HFF-Myc (cell line): ENCODE measurements around the gene ITPRIPL2.
A peak's percentile ranks its signal among the peaks of the same experiment; 100 is the strongest.

Experiments used
- DNase-seq: peaks from one replicate; pipeline ENCODE4 v3.0.0-alpha.2; 2011; ENCODE audit warnings: low read depth; ENCODE audit errors: extremely low read depth
- H3K4me3 ChIP-seq: replicated peaks from 2 replicates; pipeline ENCODE4 v1.5.1; 2011; ENCODE audit warnings: low read depth, mild to moderate bottlenecking, control low read depth, low read length
- TF ChIP-seq, protein P1 (sequence below): IDR thresholded peaks from 2 replicates; pipeline ENCODE4 v1.5.1; 2012; ENCODE audit warnings: mild to moderate bottlenecking, low read depth, low read length, control low read depth; ENCODE audit errors: missing control alignments

Gene ITPRIPL2

GRCh38 chr16:19153876-19154275, 40.1 kb downstream of the ITPRIPL2 start:
- no peak for DNase-seq
- no peak overlapping the region for H3K4me3 ChIP-seq
- TF ChIP-seq, protein P1, sequence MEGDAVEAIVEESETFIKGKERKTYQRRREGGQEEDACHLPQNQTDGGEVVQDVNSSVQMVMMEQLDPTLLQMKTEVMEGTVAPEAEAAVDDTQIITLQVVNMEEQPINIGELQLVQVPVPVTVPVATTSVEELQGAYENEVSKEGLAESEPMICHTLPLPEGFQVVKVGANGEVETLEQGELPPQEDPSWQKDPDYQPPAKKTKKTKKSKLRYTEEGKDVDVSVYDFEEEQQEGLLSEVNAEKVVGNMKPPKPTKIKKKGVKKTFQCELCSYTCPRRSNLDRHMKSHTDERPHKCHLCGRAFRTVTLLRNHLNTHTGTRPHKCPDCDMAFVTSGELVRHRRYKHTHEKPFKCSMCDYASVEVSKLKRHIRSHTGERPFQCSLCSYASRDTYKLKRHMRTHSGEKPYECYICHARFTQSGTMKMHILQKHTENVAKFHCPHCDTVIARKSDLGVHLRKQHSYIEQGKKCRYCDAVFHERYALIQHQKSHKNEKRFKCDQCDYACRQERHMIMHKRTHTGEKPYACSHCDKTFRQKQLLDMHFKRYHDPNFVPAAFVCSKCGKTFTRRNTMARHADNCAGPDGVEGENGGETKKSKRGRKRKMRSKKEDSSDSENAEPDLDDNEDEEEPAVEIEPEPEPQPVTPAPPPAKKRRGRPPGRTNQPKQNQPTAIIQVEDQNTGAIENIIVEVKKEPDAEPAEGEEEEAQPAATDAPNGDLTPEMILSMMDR, result no peak

GRCh38 chr16:19162085-19162484, 48.3 kb downstream of the ITPRIPL2 start:
- TF ChIP-seq, protein P1, result no peak
- no peak overlapping the region for H3K4me3 ChIP-seq
- DNase-seq, result no peak

- H3K4me3 ChIP-seq, result no peak overlapping the region
- no peak for DNase-seq
- TF ChIP-seq, protein P1, result no peak
These were observed 49.5 kb downstream of the ITPRIPL2 start for GRCh38 chr16:19163215-19163614.

GRCh38 chr16:19164285-19164684, 50.5 kb downstream of the ITPRIPL2 start:
- H3K4me3 ChIP-seq, result no peak overlapping the region
- DNase-seq, result no peak
- TF ChIP-seq, protein P1, result no peak

DNA sequence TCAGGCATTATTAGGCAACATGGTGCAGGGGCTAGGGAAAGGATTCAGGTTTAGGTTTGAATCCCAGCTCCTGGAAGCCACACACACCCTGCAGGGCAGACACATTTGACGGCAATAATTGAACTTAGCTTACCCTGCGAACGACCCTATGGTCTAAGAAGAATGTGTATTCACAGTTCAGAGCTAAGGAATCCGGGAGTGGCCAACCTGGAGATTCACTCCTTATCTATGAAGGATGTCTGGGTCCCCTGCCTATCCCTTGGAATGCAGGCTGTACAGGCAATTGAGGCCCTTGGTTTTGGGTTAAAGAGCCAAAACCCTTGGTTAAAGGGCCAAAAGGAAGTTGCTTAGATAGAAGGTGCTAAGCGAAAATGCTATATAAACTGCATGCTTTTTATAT, 51.3 kb downstream of the ITPRIPL2 start:
- no peak overlapping the region for H3K4me3 ChIP-seq
- no peak for DNase-seq
- TF ChIP-seq, protein P1, result no peak

DNA sequence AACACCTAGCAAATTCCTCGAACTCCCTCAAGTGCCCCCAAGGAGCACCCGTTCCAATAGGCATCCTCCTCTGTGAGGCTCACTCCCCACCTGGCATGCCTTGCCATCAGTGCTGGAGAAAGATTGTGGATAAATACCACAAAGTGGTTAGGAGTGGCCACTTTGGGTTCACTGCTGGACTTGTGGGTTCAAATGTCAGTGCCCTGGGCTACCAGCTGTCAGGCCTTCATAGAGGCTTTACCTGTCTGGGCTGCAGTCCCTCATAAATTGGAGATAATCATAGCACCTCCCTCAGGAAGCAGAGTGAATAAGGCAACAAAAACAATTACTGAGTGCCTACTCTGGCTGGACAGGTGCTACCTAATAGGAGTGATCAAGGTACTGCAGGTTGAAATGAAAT, 52.7 kb downstream of the ITPRIPL2 start:
- TF ChIP-seq, protein P1, result no peak
- no peak overlapping the region for H3K4me3 ChIP-seq
- DNase-seq, result no peak

DNA sequence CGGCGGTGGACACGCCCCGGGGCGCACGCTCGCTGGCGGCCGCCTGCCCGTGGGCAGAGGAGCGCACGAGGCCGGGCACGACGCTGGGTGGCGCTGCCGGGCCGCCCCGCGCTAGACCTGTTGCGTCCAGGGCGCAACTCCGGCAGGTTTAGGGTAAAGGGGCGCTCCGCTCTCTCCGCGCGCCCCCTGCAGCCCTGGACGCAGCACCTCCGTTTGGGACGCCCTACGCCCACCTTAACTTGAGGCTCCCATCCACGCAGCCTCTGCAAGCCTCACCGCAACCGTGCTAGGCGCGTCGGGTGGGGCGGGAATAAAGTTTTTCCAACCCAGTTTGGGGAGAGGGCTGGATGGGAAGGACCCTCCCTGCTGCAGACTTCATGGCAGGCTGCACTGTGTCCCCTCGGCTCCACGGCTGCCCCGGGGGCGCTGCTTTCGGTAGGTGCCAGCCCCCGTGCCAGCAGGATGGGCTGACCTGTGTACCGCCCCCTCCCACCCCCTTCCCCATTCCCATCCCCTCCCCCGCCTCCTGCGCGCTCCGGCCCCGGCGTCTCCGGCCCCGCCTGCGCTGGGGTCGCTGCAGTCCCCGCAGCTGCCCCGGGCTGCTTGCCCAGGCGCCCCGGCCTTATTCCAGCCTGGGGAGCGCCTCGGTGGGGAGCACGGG, 54.1 kb downstream of the ITPRIPL2 start, which contains the start of gene SYT17:
Gene SYT17 (plus strand): TSS at position 531 of the 661 bp plus-strand sequence. CDS start 407 bp downstream, outside the sequence.
- H3K4me3 ChIP-seq, result peak within 1 kb of the TSS; percentile 25
- TF ChIP-seq, protein P1, result peak; percentile 52
- no peak for DNase-seq
